A172 (cell line): Measurements from ENCODE around the gene EYS. TPM values are rescaled to one million over a fixed set of nuclear protein-coding genes. Genes with fewer than 3 reads are reported as not detected.

Source experiments
- DNase-seq: peaks from one replicate; pipeline ENCODE4 v3.0.0-alpha.2; 2015; ENCODE audit warnings: low spot score
- total RNA-seq: library from RNA; depleted of rRNA; stranded (reverse); fragments of >200 nt; shearing (Covaris generic); gene quantifications from 2 replicates; pipeline ENCODE4 v1.2.3, GENCODE V29; 2014

The EYS gene
- total RNA-seq, 1 experiment from 2014 or later: 0.24 TPM

DNA sequence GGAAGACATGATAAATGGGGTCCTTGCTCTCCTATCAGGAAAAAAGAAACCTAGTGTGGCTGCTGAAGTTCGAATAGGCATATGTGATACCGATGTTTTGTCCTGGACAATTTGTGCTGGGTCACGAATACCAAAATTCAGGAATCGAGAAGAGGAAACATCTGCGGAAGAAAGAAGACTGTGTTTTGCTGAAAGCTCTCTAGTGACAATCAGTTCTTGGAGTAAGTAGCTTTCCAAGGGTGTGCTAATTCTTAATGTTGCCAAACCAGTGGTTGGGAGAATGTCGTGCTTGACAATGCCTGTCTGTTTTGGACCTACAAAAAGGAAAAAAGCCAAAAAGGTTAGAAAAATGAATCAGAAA lies 1115.4 kb downstream of the EYS start:
- no peak for DNase-seq

DNA sequence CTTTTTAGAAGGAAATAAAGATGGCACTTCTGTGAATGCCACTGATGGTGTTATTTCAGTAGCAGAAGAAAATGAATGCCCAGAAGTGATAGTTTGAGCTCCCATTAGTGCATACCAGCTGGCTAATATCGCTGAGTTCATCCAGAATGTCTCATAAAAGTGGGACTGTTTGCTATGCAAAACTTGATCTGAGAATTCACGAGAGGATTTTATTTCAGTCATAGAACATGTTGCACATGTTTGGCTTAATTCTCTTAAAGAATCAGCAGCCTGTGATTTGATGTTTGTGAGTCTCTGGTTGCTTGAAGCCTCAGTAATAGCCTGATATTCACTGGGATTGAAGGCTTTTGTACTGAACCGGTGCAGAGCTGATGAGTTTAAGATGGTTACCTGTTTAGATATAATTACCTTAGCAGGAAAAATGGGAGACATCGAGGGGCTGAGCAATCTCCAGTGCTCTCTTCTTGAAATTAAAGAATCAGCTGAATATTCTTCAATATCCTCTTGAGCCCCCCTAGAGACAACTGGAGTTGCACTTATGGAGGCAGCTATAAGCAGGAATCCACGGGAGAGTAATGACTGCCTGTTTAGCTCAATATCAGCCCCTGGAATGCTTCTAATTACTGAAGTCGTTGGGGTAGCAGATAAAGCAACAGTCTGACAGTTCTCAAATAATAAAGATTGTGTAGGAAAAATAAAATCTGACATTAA lies 1115.9 kb downstream of the EYS start:
- no peak for DNase-seq

DNA sequence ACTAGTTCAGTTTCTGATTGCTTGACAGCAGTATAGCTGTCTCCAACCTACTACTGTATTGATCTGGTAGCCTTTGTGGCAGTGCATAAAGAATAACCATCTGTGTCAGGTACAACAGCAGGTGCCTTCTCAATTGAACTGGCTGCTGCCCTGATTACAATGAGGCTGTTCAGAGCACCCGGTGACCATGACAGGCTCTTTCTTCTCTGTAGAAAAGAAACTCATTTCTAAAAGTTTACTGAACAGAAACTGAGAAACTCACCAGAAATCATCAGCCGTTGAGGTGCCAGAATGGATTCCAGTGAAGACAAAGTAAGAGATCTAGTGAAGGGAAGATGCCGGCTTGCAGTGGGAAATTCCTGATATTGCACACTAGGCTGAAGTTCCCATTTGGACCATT lies 1117.1 kb downstream of the EYS start:
- no peak for DNase-seq

DNA sequence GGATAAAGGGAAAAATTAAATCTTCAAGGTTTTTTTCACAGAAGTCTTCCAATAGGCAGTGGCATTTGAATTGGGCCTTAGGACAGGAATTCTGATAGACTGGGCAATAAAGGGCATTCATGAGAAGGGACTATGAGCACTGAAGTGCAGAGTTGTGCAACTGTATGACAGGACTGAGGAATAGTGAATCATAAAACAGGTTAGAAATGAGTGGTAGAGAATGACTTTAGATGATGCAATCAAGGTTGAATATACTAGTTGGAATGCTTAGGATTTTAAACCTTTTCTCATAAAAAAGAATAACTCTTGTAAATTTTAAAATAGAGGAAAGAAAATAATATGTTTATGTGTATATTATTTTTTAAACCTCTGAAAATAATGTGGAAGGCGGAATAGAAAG lies 1126.7 kb downstream of the EYS start:
- DNase-seq: no peak

DNA sequence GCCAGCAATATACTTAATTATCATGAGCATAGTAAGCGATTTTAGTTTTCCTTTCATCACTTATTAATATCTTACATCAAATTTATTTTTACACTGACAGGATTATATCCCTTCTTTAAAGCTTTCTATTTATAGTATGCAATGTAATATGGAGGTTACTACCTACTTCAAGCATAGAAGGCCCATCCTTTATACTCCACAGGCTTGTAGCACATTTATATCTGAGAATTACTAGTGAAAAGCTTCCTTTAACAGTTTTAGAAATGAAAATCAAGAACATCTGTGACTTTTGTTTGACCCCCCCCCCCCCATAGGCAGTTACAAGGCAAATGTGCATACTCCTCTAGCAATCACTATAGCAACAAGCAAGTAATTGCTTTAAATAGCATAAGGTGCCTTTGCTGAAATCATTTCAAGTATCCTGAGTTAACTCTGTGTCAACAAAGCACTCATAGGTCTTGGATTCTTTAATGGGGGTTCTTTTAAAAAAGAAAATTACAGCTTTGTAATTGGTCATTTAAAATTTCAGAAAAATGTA lies 1153.7 kb downstream of the EYS start:
- no peak for DNase-seq

DNA sequence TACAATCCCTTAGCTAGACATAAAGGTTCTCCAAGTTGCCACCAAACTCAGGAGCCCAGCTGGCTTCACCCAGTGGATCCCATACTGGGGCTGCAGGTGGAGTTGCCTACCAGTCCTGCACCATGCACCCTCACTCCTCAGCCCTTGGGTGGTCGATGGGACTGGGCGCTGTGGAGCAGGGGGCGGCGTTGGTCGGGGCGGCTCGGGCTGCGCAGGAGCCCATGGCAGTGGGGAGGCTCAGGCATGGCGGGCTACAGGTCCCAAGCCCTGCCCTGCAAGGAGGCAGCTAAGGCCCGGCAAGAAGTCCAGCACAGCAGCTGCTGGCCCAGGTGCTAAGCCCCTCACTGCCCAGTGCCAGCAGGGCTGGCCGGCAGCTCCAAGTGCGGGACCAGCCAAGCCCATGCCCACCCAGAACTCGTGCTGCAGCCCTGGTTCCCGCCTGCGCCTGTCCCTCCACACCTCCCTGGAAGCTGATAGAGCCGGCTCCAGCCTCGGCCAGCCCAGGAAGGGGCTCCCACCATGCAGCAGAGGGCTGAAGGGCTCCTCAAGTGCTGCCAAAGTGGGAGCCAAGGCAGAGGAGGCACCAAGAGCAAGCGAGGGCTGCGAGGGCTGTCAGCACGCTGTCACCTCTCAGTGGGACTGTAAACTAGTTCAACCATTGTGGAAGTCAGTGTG lies 1159.3 kb downstream of the EYS start:
- no peak for DNase-seq

DNA sequence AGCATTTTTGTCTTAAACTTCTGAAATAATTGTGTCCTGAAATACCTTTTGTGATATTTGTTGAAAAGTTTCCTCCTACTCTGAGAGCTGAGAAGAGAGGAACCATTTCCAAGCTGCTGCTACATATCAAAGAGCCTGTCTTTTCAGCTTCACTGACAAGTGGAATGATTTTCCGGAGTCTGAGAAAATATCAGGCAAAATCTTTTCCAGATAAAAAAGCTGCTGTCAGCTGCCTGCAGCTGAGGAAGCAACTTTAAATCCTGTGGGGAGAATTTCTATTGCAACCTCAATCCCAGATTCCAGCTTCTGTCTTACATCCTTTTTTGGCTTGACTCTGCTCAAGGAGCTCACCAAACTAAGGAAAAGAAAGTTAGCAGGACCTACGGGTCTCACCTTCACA lies 1167.1 kb downstream of the EYS start:
- DNase-seq: no peak

DNA sequence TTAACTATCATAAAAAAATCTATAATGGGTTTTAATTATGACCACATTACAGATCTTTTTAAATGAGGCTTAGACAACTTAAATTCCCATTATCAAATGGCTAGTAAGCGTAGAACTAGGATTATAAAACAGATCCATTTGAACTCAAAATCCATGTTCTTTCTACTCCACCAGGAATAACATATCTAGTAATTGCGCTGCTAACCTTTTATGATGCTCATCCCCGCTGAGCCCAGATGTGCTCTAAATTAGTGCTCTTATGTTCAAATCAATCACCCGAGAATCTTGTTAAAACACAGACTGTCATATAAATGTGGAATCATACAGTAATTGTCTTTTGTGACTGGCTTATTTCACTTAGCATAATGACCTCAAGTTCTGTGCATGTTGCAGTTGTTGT lies 1168.3 kb downstream of the EYS start:
- no peak for DNase-seq

DNA sequence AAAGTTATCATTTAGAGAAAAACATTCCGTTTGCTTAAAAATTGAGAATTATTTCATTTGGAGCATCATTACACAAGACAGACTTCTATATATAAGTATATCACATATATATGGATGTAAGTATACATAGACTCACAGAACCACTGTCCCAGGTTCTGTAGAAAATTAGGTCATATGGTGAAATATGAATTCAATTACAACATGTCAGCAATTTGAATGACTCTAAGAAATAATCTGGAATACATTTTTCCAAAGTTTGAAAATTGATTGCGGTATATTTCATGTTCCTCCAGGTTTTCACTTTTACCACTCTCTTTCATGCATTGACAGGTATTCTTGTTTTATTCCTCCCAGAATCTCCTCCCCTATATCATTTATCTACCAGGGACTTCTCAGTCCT lies 1179.1 kb downstream of the EYS start:
- no peak for DNase-seq

DNA sequence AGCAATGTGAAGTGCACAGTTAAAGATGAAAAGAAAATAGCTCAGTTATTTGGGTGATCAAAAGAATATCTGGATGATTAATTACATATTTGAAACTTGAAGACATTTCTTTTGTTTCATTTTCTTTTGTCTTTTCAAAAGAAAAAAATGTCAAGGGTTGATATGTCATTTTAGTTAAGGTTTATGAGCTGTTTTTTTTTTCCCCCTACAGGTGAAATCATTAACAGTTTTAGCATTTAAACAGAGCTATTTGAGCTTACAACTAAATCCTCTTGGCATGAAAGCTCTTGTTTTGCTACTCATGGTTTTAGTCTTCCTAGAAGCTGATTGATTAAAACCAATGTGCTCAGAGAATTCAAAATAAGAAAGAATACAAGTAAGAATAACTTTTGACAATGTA lies 1184.2 kb downstream of the EYS start:
- no peak for DNase-seq

DNA sequence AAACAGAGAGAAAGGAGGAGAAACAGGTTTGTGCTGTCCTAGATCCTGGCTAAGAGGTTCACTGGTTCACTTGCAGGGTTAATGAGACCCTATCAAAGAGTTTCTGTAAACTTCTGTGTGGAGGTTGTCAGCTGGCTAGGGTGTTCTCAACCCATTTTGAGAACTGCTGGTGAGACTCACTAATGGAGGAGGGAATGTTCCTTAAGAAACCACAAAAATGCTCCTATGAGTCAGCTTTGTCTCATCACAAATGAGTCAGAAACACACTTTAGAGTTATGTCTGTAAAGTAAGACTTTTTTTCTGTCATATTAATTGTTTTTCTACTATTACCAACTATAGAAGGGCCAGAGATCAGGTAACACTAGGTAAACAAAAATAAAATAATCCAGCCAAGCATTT lies 1187.0 kb downstream of the EYS start:
- peak; percentile 83 for DNase-seq

DNA sequence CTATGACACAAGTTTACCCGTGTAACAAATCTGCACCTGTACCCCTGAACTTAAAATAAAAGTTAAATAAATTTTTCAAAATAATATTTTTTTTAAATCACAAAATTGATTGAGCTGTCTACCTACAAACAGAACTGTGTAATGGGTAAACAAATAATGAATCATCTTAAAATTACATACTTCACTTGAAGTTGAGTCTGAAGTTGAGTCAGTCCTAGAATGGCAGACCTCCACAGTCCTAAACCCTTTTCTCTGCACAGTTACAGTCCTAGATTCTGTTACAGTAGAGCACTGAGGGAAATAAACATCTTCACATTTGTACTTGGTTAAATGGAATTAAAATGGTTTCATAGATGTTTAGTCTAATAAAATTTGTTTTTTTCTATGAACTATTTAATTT lies 1190.6 kb downstream of the EYS start:
- no peak for DNase-seq

DNA sequence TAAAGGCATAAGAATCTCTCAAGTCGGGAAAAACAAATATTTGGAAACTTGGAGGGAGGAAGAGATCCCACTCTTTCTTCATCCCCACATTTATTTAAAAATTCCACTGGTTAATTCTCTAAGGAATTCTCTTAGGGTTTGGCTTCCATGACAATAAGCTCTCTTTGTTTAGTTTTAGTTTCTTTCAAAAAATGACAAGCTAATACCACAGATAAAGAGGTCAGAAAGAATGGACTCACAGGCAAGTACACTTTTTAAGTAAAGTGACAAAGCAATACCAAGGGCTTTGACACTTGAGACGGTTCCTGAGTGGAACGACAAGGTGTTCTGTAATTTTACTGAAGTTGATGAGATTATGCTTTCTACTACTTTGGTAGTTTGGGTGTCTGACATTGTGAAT lies 1199.4 kb downstream of the EYS start:
- DNase-seq: no peak

DNA sequence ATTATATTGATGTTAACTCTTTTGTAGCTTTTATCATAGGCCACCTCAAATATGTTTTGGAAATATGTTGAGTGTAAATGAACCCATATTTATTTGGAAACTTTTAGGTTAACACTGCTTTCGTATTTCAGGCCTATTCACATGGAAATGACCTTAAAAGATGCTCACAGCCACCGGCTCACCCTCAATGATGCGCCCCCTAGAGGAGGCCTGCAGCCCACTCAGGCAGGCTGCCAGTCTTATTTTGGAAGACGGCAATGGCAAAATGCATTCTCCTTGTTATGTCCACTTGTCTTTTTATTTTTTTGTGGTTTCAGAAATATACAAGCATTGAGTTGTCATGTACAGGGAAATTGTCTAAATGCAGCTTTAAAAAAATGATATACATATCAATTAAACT lies 1201.7 kb downstream of the EYS start:
- no peak for DNase-seq

DNA sequence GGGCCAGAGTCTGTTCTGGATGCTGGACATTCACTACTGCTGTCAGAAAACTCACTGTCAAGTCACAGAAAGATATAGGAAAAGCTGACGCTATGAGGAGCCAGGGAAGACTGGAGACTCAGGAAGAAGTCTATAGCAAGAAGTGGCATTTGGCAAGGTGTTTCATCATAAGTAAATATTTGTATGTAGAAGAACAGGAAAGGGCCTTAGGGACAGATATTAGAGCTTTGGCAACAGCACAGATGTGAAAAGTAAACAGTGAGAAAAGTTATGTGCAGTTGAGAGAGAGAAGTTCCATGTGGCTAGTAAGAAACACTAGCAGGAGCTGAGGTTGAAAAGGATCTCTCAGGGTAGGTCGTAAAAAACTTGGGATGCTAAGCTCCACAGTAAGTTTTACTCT lies 1202.5 kb downstream of the EYS start:
- DNase-seq: no peak

DNA sequence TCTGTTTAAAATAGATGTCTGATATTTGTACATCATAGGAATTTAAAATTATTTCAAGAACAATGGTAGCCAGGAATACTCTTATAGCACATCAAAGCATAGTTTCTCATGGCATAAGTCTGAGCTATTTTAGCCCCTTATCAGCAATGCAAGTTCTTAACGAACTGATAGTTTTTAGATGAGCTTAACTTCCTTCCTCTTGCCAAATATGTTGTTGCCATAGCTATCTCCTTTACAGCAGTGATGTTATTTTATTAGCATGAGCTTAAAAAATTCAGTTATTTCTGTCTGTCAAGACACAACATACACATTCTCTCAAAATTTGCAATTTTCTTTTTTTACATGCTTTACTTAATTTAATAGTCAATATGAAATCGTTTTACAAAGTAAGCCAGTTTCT lies 1204.2 kb downstream of the EYS start:
- DNase-seq: no peak

DNA sequence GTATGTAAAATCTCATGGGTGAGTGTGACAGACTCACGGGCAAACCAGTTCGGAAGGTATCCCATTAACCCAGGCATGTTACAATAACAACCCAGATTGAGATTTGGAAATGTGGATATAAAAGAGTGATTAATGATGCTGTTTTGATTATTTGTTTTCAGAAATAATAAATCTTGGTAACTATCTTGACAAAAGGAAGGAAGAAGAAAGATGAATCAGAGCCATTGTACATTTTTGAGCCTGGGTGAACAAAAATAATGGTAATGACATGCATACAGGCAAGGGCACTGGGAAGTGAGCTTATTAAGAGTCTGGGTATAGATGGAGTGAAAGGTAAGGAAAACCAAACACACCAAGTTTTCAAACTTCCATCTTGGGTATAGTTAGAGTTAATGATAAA lies 1209.4 kb downstream of the EYS start:
- DNase-seq: no peak

DNA sequence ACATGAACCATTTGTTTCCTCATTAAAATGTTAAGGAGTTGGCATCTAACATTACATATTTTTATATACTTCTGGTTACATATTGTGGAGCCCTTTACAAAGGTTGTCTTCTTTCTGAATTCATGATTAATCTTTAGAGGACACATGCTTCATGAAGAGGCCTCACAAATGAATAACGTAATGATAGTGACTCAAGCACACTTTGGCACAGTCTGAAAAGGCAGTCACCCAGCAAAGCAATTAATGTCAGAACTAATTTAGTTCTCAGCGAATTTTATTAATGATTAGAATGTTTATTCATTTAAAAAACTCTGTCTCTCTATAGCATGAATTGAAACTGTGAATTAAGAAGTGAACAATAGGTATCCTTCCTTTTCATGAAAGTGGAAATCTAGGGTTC lies 1217.3 kb downstream of the EYS start:
- no peak for DNase-seq

DNA sequence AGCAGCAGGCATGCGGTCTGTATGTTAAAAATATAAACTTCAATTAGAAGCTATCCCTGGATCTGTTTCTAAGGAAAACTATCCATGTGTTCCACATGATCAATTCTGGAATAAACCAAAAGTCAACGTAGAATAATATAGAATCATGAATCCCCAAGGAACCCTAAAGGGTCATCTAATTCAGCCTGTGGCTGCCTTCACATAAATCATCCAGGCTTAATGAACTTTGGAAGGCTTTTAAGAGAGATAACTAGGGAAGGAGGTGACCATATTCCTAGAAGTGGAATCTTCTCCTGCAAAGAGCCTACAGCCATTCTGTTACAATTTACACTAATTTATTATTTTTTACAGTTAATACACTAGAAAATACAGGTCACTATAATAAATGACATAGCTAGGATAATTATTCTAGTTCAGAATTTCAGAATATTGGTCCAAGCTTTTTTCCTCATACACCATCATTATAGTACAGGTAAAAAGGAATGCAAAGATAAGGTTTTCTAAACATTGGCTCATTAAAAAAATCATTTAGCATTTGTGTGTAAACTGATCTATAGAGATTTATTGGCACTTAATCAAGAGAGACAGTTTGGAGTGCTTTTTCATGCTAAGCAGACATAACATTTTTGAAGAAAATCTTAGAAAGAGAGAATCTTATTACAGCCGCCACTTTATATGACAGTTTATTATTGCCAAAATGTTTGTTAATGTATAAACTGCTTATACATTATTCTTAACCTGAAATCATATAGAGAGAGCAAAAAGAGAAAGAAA lies 1220.3 kb downstream of the EYS start:
- no peak for DNase-seq

DNA sequence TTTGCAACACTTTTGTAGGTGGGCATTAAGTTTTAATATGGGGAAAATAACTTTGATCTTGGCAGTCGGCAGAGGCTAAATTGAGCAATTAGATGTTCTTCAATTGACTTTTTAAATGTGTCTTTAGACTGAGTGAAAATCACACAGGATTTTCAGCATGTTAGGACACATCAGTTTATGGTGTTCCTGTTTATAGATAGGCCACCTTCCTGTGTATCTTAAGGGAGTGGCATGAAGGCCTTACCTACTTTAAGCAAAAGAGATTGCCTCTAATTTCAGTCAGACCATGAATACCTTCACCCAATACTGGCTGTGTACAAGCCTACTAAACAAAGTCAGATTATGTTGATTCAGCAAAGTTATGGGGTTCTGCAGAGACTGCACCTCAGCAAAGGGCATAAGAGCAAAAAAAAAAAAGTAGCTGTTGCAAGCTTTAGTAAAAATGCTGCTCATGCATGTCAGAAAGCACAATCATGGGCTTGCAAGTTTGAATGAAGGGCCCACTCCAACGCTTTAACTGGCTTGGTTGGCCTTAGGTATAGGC lies 1223.0 kb downstream of the EYS start:
- DNase-seq: no peak

DNA sequence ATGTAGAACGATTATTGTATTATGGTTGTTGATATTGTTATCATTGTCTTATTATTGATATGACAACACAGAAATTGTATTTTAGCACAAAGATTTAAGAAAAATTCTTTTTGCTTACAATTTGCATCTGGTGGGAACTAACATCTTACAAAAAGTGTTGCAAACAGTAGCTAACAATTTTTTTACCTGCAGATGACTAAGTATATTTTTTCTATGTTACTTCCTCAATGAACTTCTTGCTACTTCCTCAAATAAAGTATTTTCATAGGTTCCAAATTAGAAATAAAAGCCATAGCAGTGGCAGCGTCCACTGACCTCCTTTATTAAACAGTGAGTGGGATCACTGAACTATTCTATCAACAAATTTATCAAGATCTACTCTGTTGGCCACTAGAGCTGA lies 1224.4 kb downstream of the EYS start:
- DNase-seq: no peak

DNA sequence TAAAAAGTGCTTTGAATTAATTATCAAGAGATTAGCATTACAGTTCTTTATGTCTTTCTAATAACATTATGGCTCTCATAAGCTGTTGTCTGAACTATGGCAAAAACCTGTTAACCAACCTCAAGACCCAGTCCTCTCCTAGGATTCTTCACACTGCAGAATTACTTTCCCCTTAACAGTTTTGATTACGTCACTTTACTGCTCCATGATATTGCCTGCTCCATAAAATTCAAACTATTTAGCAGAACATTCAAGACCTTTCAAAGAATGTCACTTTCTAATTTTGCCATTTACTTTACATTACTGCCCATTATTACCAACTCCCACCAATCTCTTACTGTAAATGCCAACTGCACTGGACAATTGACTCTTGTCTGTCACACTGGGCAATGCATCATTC lies 1227.9 kb downstream of the EYS start:
- DNase-seq: no peak

DNA sequence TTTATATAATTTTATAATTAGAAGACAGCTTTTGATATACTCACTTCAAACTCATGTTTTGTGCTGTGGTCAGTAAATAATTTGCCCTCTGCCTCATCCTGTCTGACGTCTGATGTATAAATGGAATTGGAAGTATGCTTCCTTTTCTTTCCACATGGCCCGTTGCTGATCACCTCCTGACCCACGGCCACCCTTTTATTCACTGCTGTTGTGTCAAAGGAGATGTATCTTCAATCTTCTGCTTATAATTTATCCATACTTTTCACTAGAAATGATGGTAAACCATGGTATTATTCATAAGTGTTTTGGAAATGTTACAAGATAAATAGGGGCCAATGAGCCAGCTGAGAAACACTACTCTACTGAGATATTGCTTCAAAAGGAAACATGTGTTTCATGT lies 1229.6 kb downstream of the EYS start:
- no peak for DNase-seq
